HS-27A (cell line): ENCODE results near the gene TNC.
A peak's percentile ranks its signal among the peaks of the same experiment; 100 is the strongest.

ENCODE experiments used
- DNase-seq: peaks from one replicate; pipeline ENCODE4 v3.0.0-alpha.2; 2012; ENCODE audit warnings: low read depth, missing footprints

Gene TNC

GRCh38 chr9:115008536-115009270 is 109.3 kb downstream of the TNC start:
- DNase-seq: peak; percentile 63

- no peak for DNase-seq
Observed at GRCh38 chr9:115006660-115007059, 111.3 kb downstream of the TNC start.

GRCh38 chr9:115005322-115005721 is 112.6 kb downstream of the TNC start:
- DNase-seq: no peak

GRCh38 chr9:115004545-115004944 is 113.4 kb downstream of the TNC start:
- no peak for DNase-seq

- DNase-seq: no peak
Observed at GRCh38 chr9:115002371-115003120, 115.4 kb downstream of the TNC start.

GRCh38 chr9:115000217-115000639 is 117.7 kb downstream of the TNC start:
- no peak for DNase-seq

- no peak for DNase-seq
Observed at GRCh38 chr9:114998326-114998725, 119.6 kb downstream of the TNC start.

GRCh38 chr9:114995681-114996221 is 122.2 kb downstream of the TNC start:
- DNase-seq: no peak

GRCh38 chr9:114994768-114995167 is 123.2 kb downstream of the TNC start:
- DNase-seq: no peak

GRCh38 chr9:114991861-114992260 is 126.1 kb downstream of the TNC start:
- no peak for DNase-seq

- no peak for DNase-seq
Observed at GRCh38 chr9:114990901-114991300, 127.1 kb downstream of the TNC start.

GRCh38 chr9:114989600-114990410 is 128.2 kb downstream of the TNC start:
- no peak for DNase-seq

- DNase-seq: no peak
Observed at GRCh38 chr9:114988962-114989599, 128.9 kb downstream of the TNC start.

- no peak for DNase-seq
Observed at GRCh38 chr9:114987116-114987515, 130.8 kb downstream of the TNC start.

GRCh38 chr9:114985959-114986501 is 131.9 kb downstream of the TNC start:
- no peak for DNase-seq

- DNase-seq: no peak
Observed at GRCh38 chr9:114981063-114981462, 136.9 kb downstream of the TNC start.

- no peak for DNase-seq
Observed at GRCh38 chr9:114973216-114973615, 144.7 kb downstream of the TNC start.

- no peak for DNase-seq
Observed at GRCh38 chr9:114972510-114973136, 145.3 kb downstream of the TNC start.
